Lower leg skin (tissue), 3 donors: ENCODE measurements around the gene FHAD1.

ENCODE experiments used
- CTCF ChIP-seq, 3 donors: fragments of 450-650 bp; IDR thresholded peaks; one replicate each; pipeline ENCODE4 v1.5.1; 2016; ENCODE audit warnings: antibody characterized with exemption in 3 of 3, mild to moderate bottlenecking in 3 of 3, moderate library complexity in 2 of 3
- POLR2A ChIP-seq, 2 donors: fragments of 450-650 bp; IDR thresholded peaks; one replicate each; pipeline ENCODE4 v1.6.1; 2016 to 2017; ENCODE audit warnings: antibody characterized with exemption in 2 of 2, mild to moderate bottlenecking in 1 of 2, moderate library complexity in 1 of 2

GRCh38 chr1:15352128-15352957 lies 105.3 kb downstream of the FHAD1 start:
- TF ChIP-seq POLR2A (IDR thresholded peaks at IDR 0.05): no peak
- no peak for TF ChIP-seq CTCF (IDR thresholded peaks at IDR 0.05)
